ENCODE results near the gene CCDC157.
A peak's percentile ranks its signal among the peaks of the same experiment; 100 is the strongest.

The CCDC157 gene

GRCh38 chr22:30416837-30417236 is 60.0 kb downstream of the CCDC157 start:
- DNase-seq: no peak

- DNase-seq: peak; percentile 83
These were observed 63.7 kb downstream of the CCDC157 start for GRCh38 chr22:30420347-30421125.

- no peak for DNase-seq
These were observed 65.1 kb downstream of the CCDC157 start for GRCh38 chr22:30421695-30422480.

GRCh38 chr22:30422481-30423300 is 65.9 kb downstream of the CCDC157 start:
- DNase-seq: peak; percentile 94

- peak; percentile 84 for DNase-seq
These were observed 66.6 kb downstream of the CCDC157 start for GRCh38 chr22:30423301-30423958.

GRCh38 chr22:30423959-30424533 is 67.2 kb downstream of the CCDC157 start:
- DNase-seq: peak; percentile 98

- peak; percentile 31 for DNase-seq
These were observed 67.9 kb downstream of the CCDC157 start for GRCh38 chr22:30424534-30425326.

GRCh38 chr22:30425327-30425615 is 68.5 kb downstream of the CCDC157 start:
- peak; percentile 45 for DNase-seq

GRCh38 chr22:30425616-30426387 is 69.0 kb downstream of the CCDC157 start, which contains the start of gene MTFP1:
TSS of gene MTFP1 (plus strand) at chr22:30425768. CDS start at chr22:30425880, 112 bp downstream.
- DNase-seq: peak; percentile 60

All from kidney glomerular epithelial cell (primary cell).